ENCODE measurements around the gene WDR74. TPM values are rescaled to one million over a fixed set of nuclear protein-coding genes. Genes with fewer than 3 reads are reported as not detected.
A peak's percentile ranks its signal among the peaks of the same experiment; 100 is the strongest.

Gene WDR74
- total and polyA plus RNA-seq, 9 of the 15 experiments (the other 6 are each of a cell fraction or from before 2014, with no cell fraction given): 32.7 to 210 (median 114) TPM

DNA sequence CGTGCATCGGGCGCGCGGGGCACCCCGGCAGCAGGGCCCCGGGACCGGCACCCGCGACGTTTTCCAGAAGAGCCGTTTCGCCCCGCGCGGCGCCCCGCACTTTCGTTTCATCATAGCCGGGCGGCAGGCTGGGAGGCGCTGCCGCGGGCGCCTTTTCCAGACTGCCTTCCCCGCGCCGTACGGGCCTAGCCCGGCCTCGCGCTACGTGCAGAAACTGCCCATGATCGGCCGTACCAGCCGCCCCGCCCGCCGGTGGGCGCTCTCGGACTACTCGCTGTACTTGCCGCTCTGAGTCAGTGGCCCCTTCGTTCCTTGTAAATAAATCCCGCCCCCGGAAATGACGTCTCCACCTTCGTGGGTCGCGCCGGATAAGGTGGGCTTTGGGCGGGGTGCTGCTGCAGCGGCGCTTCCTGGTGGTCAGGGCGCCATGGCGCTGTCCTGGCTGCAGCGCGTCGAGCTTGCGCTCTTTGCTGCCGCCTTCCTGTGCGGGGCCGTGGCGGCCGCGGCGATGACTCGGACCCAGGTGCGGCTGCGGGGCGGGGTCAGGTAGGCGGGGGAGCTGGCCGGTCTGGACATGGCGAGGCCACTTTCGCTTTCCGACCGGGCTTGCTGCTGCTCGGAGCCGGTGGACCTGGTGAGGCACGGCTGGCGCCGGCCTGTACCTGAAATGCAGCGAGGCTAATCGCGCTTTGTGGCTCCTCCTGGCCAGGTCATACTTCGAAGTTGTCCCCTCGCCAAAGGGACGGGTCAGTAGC lies 52.2 kb downstream of the WDR74 start, which contains the start of gene TMEM179B (continued):
- TF ChIP-seq PCBP2 (IDR thresholded peaks at IDR 0.05; ENCODE audit: low read depth, low read length, poor library complexity, severe bottlenecking): peak; percentile 57
- TF ChIP-seq HNRNPL (IDR thresholded peaks at IDR 0.05; ENCODE audit: low read depth, low read length): no peak
- TF ChIP-seq, protein P1, sequence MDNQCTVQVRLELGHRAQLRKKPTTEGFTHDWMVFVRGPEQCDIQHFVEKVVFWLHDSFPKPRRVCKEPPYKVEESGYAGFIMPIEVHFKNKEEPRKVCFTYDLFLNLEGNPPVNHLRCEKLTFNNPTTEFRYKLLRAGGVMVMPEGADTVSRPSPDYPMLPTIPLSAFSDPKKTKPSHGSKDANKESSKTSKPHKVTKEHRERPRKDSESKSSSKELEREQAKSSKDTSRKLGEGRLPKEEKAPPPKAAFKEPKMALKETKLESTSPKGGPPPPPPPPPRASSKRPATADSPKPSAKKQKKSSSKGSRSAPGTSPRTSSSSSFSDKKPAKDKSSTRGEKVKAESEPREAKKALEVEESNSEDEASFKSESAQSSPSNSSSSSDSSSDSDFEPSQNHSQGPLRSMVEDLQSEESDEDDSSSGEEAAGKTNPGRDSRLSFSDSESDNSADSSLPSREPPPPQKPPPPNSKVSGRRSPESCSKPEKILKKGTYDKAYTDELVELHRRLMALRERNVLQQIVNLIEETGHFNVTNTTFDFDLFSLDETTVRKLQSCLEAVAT (IDR thresholded peaks at IDR 0.05): peak in 1 of 2 experiments; percentile 49; a peak in 2 of 4 replicates
- peak; percentile 58; the same call in 1 of the 2 replicates for TF ChIP-seq TCF3 (CRISPR knock-in tag; IDR thresholded peaks at IDR 0.05)
- TF ChIP-seq, protein P2, sequence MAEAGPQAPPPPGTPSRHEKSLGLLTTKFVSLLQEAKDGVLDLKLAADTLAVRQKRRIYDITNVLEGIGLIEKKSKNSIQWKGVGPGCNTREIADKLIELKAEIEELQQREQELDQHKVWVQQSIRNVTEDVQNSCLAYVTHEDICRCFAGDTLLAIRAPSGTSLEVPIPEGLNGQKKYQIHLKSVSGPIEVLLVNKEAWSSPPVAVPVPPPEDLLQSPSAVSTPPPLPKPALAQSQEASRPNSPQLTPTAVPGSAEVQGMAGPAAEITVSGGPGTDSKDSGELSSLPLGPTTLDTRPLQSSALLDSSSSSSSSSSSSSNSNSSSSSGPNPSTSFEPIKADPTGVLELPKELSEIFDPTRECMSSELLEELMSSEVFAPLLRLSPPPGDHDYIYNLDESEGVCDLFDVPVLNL (CRISPR knock-in tag; IDR thresholded peaks at IDR 0.05; ENCODE audit: low read depth): peak; percentile 74
- TF ChIP-seq ZNF717 (CRISPR knock-in tag; IDR thresholded peaks at IDR 0.05): no peak
- peak; percentile 86 for TF ChIP-seq CXXC5 (CRISPR knock-in tag; IDR thresholded peaks at IDR 0.05)
- TF ChIP-seq HLTF (IDR thresholded peaks at IDR 0.05): peak; percentile 72; the same call in 1 of the 2 replicates
- TF ChIP-seq NCOR1 (IDR thresholded peaks at IDR 0.05): peak; percentile 53; the same call in 1 of the 2 replicates
- peak; percentile 51 for TF ChIP-seq RNF2 (IDR thresholded peaks at IDR 0.05)
- TF ChIP-seq, protein P3, sequence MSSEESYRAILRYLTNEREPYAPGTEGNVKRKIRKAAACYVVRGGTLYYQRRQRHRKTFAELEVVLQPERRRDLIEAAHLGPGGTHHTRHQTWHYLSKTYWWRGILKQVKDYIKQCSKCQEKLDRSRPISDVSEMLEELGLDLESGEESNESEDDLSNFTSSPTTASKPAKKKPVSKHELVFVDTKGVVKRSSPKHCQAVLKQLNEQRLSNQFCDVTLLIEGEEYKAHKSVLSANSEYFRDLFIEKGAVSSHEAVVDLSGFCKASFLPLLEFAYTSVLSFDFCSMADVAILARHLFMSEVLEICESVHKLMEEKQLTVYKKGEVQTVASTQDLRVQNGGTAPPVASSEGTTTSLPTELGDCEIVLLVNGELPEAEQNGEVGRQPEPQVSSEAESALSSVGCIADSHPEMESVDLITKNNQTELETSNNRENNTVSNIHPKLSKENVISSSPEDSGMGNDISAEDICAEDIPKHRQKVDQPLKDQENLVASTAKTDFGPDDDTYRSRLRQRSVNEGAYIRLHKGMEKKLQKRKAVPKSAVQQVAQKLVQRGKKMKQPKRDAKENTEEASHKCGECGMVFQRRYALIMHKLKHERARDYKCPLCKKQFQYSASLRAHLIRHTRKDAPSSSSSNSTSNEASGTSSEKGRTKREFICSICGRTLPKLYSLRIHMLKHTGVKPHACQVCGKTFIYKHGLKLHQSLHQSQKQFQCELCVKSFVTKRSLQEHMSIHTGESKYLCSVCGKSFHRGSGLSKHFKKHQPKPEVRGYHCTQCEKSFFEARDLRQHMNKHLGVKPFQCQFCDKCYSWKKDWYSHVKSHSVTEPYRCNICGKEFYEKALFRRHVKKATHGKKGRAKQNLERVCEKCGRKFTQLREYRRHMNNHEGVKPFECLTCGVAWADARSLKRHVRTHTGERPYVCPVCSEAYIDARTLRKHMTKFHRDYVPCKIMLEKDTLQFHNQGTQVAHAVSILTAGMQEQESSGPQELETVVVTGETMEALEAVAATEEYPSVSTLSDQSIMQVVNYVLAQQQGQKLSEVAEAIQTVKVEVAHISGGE (CRISPR knock-in tag; IDR thresholded peaks at IDR 0.05): peak in 2 of 3 experiments; percentile 51 to 87; a peak in 3 of 6 replicates
- TF ChIP-seq RBM22 (IDR thresholded peaks at IDR 0.05; ENCODE audit: low read depth, low read length, poor library complexity, severe bottlenecking): peak; percentile 38
- no peak for TF ChIP-seq ETS2 (tag; IDR thresholded peaks at IDR 0.05; ENCODE audit: borderline replicate concordance, poor library complexity, severe bottlenecking)
- TF ChIP-seq ZNF445 (CRISPR knock-in tag; IDR thresholded peaks at IDR 0.05; ENCODE audit: low read depth): no peak
- peak; percentile 45; the same call in 1 of the 2 replicates for TF ChIP-seq ZNF316 (IDR thresholded peaks at IDR 0.05)
- TF ChIP-seq CBX5 (IDR thresholded peaks at IDR 0.05; ENCODE audit: borderline replicate concordance, low read depth): 0 out of 2 replicates have a peak, but pooled peaks have one; percentile 19
- TF ChIP-seq MYC (IDR thresholded peaks at IDR 0.05; ENCODE audit: low read depth, low read length): peak; percentile 89
- TF ChIP-seq MYC (CRISPR knock-in tag; IDR thresholded peaks at IDR 0.05; ENCODE audit: borderline replicate concordance, low read depth): peak; percentile 75; the same call in 1 of the 2 replicates
- TF ChIP-seq ZNF146 (CRISPR knock-in tag; IDR thresholded peaks at IDR 0.05; ENCODE audit: unreplicated experiment): peak; percentile 3
- TF ChIP-seq, protein P4, sequence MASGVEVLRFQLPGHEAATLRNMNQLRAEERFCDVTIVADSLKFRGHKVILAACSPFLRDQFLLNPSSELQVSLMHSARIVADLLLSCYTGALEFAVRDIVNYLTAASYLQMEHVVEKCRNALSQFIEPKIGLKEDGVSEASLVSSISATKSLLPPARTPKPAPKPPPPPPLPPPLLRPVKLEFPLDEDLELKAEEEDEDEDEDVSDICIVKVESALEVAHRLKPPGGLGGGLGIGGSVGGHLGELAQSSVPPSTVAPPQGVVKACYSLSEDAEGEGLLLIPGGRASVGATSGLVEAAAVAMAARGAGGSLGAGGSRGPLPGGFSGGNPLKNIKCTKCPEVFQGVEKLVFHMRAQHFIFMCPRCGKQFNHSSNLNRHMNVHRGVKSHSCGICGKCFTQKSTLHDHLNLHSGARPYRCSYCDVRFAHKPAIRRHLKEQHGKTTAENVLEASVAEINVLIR (CRISPR knock-in tag; IDR thresholded peaks at IDR 0.05): peak; percentile 92

All from K562 (cell line).